ENCODE results near the gene PALLD. TPM values are rescaled to one million over a fixed set of nuclear protein-coding genes. Genes with fewer than 3 reads are reported as not detected.

PALLD gene
- total RNA-seq, 1 experiment from 2014 or later = 166 TPM

GRCh38 chr4:168474660-168475320, 22.1 kb upstream of the PALLD start:
- no peaks in the 10 kb centered on the region for H3K9me3 ChIP-seq (ENCODE audit: control insufficient read depth in 1 of 2, insufficient read depth in 1 of 2, low read depth in 1 of 2, low read length in 2 of 2)
- intact Hi-C loops (cut with micrococcal nuclease) = no loop called here
- BruUV-seq (replicated peaks) = no TSS peak
- no peaks in the 10 kb centered on the region for H4K20me1 ChIP-seq (ENCODE audit: insufficient read depth)
- no peak overlapping the region for H3K4me2 ChIP-seq (ENCODE audit: low read length)
- H3K9ac ChIP-seq (ENCODE audit: low read length) = 0 out of 2 replicates have a peak overlapping the region, but pooled peaks have one; percentile 7
- DNase-seq (ENCODE audit: low read depth, low spot score) (no peak), ATAC-seq (no peak)
- POLR2A ChIA-PET = interaction anchor here (0.8 kb wide), 1 partner anchor 12 kb away, joined by 3 read pairs; no protein-coding TSS in a partner anchor
- CTCF ChIA-PET = no interaction called here
- TF ChIP-seq, protein P1, sequence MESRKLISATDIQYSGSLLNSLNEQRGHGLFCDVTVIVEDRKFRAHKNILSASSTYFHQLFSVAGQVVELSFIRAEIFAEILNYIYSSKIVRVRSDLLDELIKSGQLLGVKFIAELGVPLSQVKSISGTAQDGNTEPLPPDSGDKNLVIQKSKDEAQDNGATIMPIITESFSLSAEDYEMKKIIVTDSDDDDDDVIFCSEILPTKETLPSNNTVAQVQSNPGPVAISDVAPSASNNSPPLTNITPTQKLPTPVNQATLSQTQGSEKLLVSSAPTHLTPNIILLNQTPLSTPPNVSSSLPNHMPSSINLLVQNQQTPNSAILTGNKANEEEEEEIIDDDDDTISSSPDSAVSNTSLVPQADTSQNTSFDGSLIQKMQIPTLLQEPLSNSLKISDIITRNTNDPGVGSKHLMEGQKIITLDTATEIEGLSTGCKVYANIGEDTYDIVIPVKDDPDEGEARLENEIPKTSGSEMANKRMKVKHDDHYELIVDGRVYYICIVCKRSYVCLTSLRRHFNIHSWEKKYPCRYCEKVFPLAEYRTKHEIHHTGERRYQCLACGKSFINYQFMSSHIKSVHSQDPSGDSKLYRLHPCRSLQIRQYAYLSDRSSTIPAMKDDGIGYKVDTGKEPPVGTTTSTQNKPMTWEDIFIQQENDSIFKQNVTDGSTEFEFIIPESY (IDR thresholded peaks at IDR 0.05; ENCODE audit: extremely low read depth, insufficient replicate concordance, low read length) = no peak
- TF ChIP-seq, protein P2, sequence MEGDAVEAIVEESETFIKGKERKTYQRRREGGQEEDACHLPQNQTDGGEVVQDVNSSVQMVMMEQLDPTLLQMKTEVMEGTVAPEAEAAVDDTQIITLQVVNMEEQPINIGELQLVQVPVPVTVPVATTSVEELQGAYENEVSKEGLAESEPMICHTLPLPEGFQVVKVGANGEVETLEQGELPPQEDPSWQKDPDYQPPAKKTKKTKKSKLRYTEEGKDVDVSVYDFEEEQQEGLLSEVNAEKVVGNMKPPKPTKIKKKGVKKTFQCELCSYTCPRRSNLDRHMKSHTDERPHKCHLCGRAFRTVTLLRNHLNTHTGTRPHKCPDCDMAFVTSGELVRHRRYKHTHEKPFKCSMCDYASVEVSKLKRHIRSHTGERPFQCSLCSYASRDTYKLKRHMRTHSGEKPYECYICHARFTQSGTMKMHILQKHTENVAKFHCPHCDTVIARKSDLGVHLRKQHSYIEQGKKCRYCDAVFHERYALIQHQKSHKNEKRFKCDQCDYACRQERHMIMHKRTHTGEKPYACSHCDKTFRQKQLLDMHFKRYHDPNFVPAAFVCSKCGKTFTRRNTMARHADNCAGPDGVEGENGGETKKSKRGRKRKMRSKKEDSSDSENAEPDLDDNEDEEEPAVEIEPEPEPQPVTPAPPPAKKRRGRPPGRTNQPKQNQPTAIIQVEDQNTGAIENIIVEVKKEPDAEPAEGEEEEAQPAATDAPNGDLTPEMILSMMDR (IDR thresholded peaks at IDR 0.05 in 2 of 3, conservative IDR thresholded peaks at IDR 0.05 in 1 of 3; ENCODE audit: borderline replicate concordance in 1 of 3, insufficient read depth in 1 of 3, low read depth in 2 of 3, low read length in 2 of 3) = no peak
- TF ChIP-seq EZH2 (IDR thresholded peaks at IDR 0.05) (no peak), RAD21 (IDR thresholded peaks at IDR 0.05; ENCODE audit: low read depth) (no peak), POLR2AphosphoS5 (IDR thresholded peaks at IDR 0.05; ENCODE audit: low read depth, low read length) (no peak), JUND (IDR thresholded peaks at IDR 0.05) (no peak), TCF7L2 (IDR thresholded peaks at IDR 0.05; ENCODE audit: borderline replicate concordance, extremely low read depth, insufficient read depth, insufficient read length) (no peak), SRF (IDR thresholded peaks at IDR 0.05; ENCODE audit: low read depth) (no peak), ZNF274 (IDR thresholded peaks at IDR 0.05; ENCODE audit: low read depth, low read length) (no peak), EZH2phosphoT487 (IDR thresholded peaks at IDR 0.05; ENCODE audit: borderline replicate concordance) (no peak), ATF3 (IDR thresholded peaks at IDR 0.05) (no peak), SP1 (IDR thresholded peaks at IDR 0.05; ENCODE audit: low read depth) (no peak), ZFX (IDR thresholded peaks at IDR 0.05) (no peak), EGR1 (IDR thresholded peaks at IDR 0.05; ENCODE audit: low read depth) (no peak), CBX3 (IDR thresholded peaks at IDR 0.05; ENCODE audit: low read depth) (no peak), YY1 (IDR thresholded peaks at IDR 0.05; ENCODE audit: extremely low read depth, insufficient replicate concordance, low read depth, low read length) (no peak), SIN3A (IDR thresholded peaks at IDR 0.05; ENCODE audit: low read depth) (no peak)
- TF ChIP-seq, protein P3, sequence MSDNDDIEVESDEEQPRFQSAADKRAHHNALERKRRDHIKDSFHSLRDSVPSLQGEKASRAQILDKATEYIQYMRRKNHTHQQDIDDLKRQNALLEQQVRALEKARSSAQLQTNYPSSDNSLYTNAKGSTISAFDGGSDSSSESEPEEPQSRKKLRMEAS (IDR thresholded peaks at IDR 0.05) = no peak
- TF ChIP-seq, protein P4, sequence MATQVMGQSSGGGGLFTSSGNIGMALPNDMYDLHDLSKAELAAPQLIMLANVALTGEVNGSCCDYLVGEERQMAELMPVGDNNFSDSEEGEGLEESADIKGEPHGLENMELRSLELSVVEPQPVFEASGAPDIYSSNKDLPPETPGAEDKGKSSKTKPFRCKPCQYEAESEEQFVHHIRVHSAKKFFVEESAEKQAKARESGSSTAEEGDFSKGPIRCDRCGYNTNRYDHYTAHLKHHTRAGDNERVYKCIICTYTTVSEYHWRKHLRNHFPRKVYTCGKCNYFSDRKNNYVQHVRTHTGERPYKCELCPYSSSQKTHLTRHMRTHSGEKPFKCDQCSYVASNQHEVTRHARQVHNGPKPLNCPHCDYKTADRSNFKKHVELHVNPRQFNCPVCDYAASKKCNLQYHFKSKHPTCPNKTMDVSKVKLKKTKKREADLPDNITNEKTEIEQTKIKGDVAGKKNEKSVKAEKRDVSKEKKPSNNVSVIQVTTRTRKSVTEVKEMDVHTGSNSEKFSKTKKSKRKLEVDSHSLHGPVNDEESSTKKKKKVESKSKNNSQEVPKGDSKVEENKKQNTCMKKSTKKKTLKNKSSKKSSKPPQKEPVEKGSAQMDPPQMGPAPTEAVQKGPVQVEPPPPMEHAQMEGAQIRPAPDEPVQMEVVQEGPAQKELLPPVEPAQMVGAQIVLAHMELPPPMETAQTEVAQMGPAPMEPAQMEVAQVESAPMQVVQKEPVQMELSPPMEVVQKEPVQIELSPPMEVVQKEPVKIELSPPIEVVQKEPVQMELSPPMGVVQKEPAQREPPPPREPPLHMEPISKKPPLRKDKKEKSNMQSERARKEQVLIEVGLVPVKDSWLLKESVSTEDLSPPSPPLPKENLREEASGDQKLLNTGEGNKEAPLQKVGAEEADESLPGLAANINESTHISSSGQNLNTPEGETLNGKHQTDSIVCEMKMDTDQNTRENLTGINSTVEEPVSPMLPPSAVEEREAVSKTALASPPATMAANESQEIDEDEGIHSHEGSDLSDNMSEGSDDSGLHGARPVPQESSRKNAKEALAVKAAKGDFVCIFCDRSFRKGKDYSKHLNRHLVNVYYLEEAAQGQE (IDR thresholded peaks at IDR 0.05; ENCODE audit: low read depth) = no peak
- peaks cover 10 to 33% of the 10 kb centered on the region in 2 experiments; a peak in 3 of 4 replicates for H3K36me3 ChIP-seq (ENCODE audit: control insufficient read depth in 1 of 2, insufficient read depth in 2 of 2, low read length in 2 of 2)
- H3K27ac ChIP-seq (ENCODE audit: low read depth, low read length) = no peak overlapping the region
- H3K79me2 ChIP-seq (ENCODE audit: insufficient read depth, low read length) = peaks cover 16% of the 10 kb centered on the region
- no peak overlapping the region for H2AFZ ChIP-seq (ENCODE audit: low read depth, low read length, poor library complexity, severe bottlenecking)
- no peaks in the 10 kb centered on the region for H3K9me2 ChIP-seq (ENCODE audit: insufficient read depth)
- no peaks in the 10 kb centered on the region for H3K27me3 ChIP-seq (ENCODE audit: insufficient read depth, low read length)
- RAD21 ChIA-PET (ENCODE audit: low non-redundant PET in 1 of 2, low total read pairs in 2 of 2, uncharacterized antibody in 2 of 2, unreplicated experiment in 2 of 2) = no interaction called here
- peaks cover 22 to 50% of the 10 kb centered on the region in 2 experiments for H3K4me1 ChIP-seq (ENCODE audit: control insufficient read depth in 1 of 2, insufficient read depth in 2 of 2, low read length in 2 of 2)
- no peak overlapping the region for H3K4me3 ChIP-seq (replicated peaks in 1 of 2; ENCODE audit: low read depth in 1 of 2, low read length in 2 of 2)
